ENCODE data around the gene RYR1. TPM values are rescaled to one million over a fixed set of nuclear protein-coding genes. Genes with fewer than 3 reads are reported as not detected.

RYR1 gene
- total RNA-seq, 1 experiment from 2014 or later: not detected

DNA sequence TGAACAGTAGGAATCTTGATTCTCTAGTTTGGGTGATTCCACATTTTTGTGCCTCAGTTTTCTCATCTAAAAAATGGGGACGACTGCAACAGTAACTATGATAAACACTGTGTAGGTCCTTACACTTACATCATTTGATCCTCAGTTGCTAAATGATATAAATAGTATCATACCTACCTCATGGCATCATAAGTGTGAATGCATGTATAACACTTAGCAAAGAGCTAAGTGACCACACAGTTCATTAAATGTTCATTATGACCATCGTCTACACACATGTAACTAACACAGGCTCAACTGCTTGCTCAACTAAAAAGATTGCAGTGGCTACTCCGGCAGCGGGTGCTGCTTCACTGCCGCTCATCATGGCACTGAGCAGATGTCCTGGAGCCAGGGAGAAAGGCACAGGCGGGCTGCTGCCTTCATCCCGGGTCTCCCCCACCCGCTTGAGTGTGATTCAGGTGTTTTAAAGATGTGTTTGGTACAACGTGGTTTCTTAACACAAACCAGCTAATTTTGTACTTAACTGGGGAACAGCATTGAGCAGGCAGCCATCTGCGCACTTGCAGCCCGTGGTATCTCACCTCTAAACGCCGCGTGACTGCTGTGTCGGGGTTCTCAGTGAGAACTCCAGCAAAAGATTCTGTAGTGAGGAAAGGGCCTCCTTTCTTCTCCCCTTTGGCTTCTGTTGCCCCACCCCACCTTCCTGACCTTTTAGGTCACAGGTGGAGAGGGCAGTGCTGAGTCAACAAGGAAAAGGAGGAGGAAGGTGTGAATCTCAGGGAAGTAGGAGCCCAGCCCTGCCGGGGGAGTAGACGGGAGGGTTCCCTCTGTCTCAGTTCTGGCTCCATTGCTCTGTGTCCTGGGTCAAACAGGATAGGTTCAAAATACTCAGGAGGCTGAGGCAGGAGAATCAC lies 202.2 kb downstream of the RYR1 start:
- no peak for DNase-seq
- 0 out of 2 replicates have a peak, but pooled peaks cover 12% of the 10 kb centered on the region for H3K79me2 ChIP-seq (ENCODE audit: low read length)
- TF ChIP-seq, protein P1, sequence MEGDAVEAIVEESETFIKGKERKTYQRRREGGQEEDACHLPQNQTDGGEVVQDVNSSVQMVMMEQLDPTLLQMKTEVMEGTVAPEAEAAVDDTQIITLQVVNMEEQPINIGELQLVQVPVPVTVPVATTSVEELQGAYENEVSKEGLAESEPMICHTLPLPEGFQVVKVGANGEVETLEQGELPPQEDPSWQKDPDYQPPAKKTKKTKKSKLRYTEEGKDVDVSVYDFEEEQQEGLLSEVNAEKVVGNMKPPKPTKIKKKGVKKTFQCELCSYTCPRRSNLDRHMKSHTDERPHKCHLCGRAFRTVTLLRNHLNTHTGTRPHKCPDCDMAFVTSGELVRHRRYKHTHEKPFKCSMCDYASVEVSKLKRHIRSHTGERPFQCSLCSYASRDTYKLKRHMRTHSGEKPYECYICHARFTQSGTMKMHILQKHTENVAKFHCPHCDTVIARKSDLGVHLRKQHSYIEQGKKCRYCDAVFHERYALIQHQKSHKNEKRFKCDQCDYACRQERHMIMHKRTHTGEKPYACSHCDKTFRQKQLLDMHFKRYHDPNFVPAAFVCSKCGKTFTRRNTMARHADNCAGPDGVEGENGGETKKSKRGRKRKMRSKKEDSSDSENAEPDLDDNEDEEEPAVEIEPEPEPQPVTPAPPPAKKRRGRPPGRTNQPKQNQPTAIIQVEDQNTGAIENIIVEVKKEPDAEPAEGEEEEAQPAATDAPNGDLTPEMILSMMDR (conservative IDR thresholded peaks at IDR 0.05; ENCODE audit: low read depth, low read length): no peak
- TF ChIP-seq EZH2phosphoT487 (IDR thresholded peaks at IDR 0.05; ENCODE audit: borderline replicate concordance, low read length) (no peak), EZH2 (IDR thresholded peaks at IDR 0.05; ENCODE audit: low read length, unreplicated experiment) (no peak)
- no peak for ATAC-seq
- H3K4me2 ChIP-seq (ENCODE audit: low read length): no peak overlapping the region
- no peaks in the 10 kb centered on the region for H3K9me3 ChIP-seq (ENCODE audit: low read length)
- H4K20me1 ChIP-seq (ENCODE audit: low read length): no peaks in the 10 kb centered on the region
- no peak overlapping the region for H2AFZ ChIP-seq (ENCODE audit: low read length)
- H3F3A ChIP-seq (ENCODE audit: low read length, unreplicated experiment): no peaks in the 10 kb centered on the region
- BruUV-seq (replicated peaks): no TSS peak
- no peaks in the 10 kb centered on the region for H3K27me3 ChIP-seq (ENCODE audit: low read length)
- intact Hi-C loops (cut with micrococcal nuclease): loop anchor here (2.0 to 5.0 kb wide), 2 partner anchors 91 to 202 kb away; no protein-coding TSS in a partner anchor
- ChIA-PET CTCF (interaction anchor here (2.2 to 2.6 kb wide), 2 partner anchors 17 to 233 kb away, joined by 13 to 17 read pairs; partner anchors contain the start of genes EIF3K and FAM98C), POLR2A (ENCODE audit: unreplicated experiment) (no interaction called here)
- peak overlapping the region; percentile 61 for H3K27ac ChIP-seq (ENCODE audit: low read length)
- H3K9me2 ChIP-seq (replicated peaks; ENCODE audit: low read length): no peaks in the 10 kb centered on the region
- H3K36me3 ChIP-seq (ENCODE audit: low read depth, low read length): peaks cover 15% of the 10 kb centered on the region
- H3K4me3 ChIP-seq (ENCODE audit: low read length): no peak overlapping the region
- H3K4me1 ChIP-seq (ENCODE audit: insufficient read depth, low read length): peaks cover 25% of the 10 kb centered on the region
- 0 out of 2 replicates have a peak overlapping the region, but pooled peaks have one; percentile 3 for H3K9ac ChIP-seq (ENCODE audit: low read length)

Other genes with a start within 250 kb of the RYR1 start
- gene DPF1, start 209.5 kb upstream of the RYR1 start, total RNA-seq (2014; rRNA removed): 7.7 and 8.1 TPM in 2 replicates
- not detected in 2 replicates for gene PPP1R14A, start 177.3 kb upstream of the RYR1 start, total RNA-seq (2014; rRNA removed)
- 442 and 650 TPM in 2 replicates for gene SPINT2, start 169.1 kb upstream of the RYR1 start, total RNA-seq (2014; rRNA removed)
- 169 and 212 TPM in 2 replicates for gene C19orf33, start 129.4 kb upstream of the RYR1 start, total RNA-seq (2014; rRNA removed)
- gene YIF1B, start 117.7 kb upstream of the RYR1 start, total RNA-seq (2014; rRNA removed): 62.9 and 72.3 TPM in 2 replicates
- 3.3 and 6.7 TPM in 2 replicates for gene KCNK6, start 113.8 kb upstream of the RYR1 start, total RNA-seq (2014; rRNA removed)
- 0.44 and 2.5 TPM in 2 replicates for gene CATSPERG, start 97.9 kb upstream of the RYR1 start, total RNA-seq (2014; rRNA removed)
- gene PSMD8, start 59.1 kb upstream of the RYR1 start, total RNA-seq (2014; rRNA removed): 290 and 367 TPM in 2 replicates
- 0.29 and 0.73 TPM in 2 replicates for gene GGN, start 45.7 kb upstream of the RYR1 start, total RNA-seq (2014; rRNA removed)
- 3.1 and 4.1 TPM in 2 replicates for gene SPRED3, start 45.0 kb upstream of the RYR1 start, total RNA-seq (2014; rRNA removed)
- 23.5 and 53.6 TPM in 2 replicates for gene FAM98C, start 30.6 kb upstream of the RYR1 start, total RNA-seq (2014; rRNA removed)
- gene RASGRP4, start 7.5 kb upstream of the RYR1 start, total RNA-seq (2014; rRNA removed): not detected in 2 replicates
- 0.63 and 2.3 TPM in 2 replicates for gene MAP4K1, start 184.3 kb downstream of the RYR1 start, total RNA-seq (2014; rRNA removed)
- 310 and 414 TPM in 2 replicates for gene EIF3K, start 185.5 kb downstream of the RYR1 start, total RNA-seq (2014; rRNA removed)
- 382 and 397 TPM in 2 replicates for gene ACTN4, start 214.0 kb downstream of the RYR1 start, total RNA-seq (2014; rRNA removed)

Data from PC-3 (cell line).